ENCODE data around the gene RETREG1.
A peak's percentile ranks its signal among the peaks of the same experiment; 100 is the strongest.

Gene RETREG1

GRCh38 chr5:16528382-16529110 lies 88.3 kb downstream of the RETREG1 start:
- no peak for DNase-seq (ENCODE audit: low spot score)

- DNase-seq (ENCODE audit: low spot score) = no peak
These were observed 91.1 kb downstream of the RETREG1 start for GRCh38 chr5:16525651-16526050.

- no peak for DNase-seq (ENCODE audit: low spot score)
These were observed 92.5 kb downstream of the RETREG1 start for GRCh38 chr5:16524286-16524685.

GRCh38 chr5:16521521-16522483 lies 95.0 kb downstream of the RETREG1 start:
- DNase-seq (ENCODE audit: low spot score) = no peak

GRCh38 chr5:16520841-16521240 lies 96.0 kb downstream of the RETREG1 start:
- no peak for DNase-seq (ENCODE audit: low spot score)

- DNase-seq (ENCODE audit: low spot score) = no peak
These were observed 97.4 kb downstream of the RETREG1 start for GRCh38 chr5:16519435-16519834.

GRCh38 chr5:16518606-16519005 lies 98.2 kb downstream of the RETREG1 start:
- DNase-seq (ENCODE audit: low spot score) = no peak

GRCh38 chr5:16515532-16515931 lies 101.3 kb downstream of the RETREG1 start:
- no peak for DNase-seq (ENCODE audit: low spot score)

- no peak for DNase-seq (ENCODE audit: low spot score)
These were observed 106.7 kb downstream of the RETREG1 start for GRCh38 chr5:16510098-16510497.

- DNase-seq (ENCODE audit: low spot score) = no peak
These were observed 107.9 kb downstream of the RETREG1 start for GRCh38 chr5:16508730-16509531.

GRCh38 chr5:16507716-16508115 lies 109.1 kb downstream of the RETREG1 start:
- DNase-seq (ENCODE audit: low spot score) = peak; percentile 51

- DNase-seq (ENCODE audit: low spot score) = no peak
These were observed 110.9 kb downstream of the RETREG1 start for GRCh38 chr5:16505904-16506303.

GRCh38 chr5:16505140-16505891 lies 111.5 kb downstream of the RETREG1 start:
- DNase-seq (ENCODE audit: low spot score) = no peak

- no peak for DNase-seq (ENCODE audit: low spot score)
These were observed 112.2 kb downstream of the RETREG1 start for GRCh38 chr5:16504571-16504970.

GRCh38 chr5:16502866-16503265 lies 113.9 kb downstream of the RETREG1 start:
- DNase-seq (ENCODE audit: low spot score) = no peak

- no peak for DNase-seq (ENCODE audit: low spot score)
These were observed 116.8 kb downstream of the RETREG1 start for GRCh38 chr5:16500024-16500423.

GRCh38 chr5:16497546-16497945 lies 119.3 kb downstream of the RETREG1 start:
- no peak for DNase-seq (ENCODE audit: low spot score)

GRCh38 chr5:16493261-16493660 lies 123.5 kb downstream of the RETREG1 start:
- DNase-seq (ENCODE audit: low spot score) = no peak

GRCh38 chr5:16492398-16493140 lies 124.2 kb downstream of the RETREG1 start:
- DNase-seq (ENCODE audit: low spot score) = peak; percentile 58

- no peak for DNase-seq (ENCODE audit: low spot score)
These were observed 125.9 kb downstream of the RETREG1 start for GRCh38 chr5:16490911-16491310.

- DNase-seq (ENCODE audit: low spot score) = peak; percentile 77
These were observed 127.4 kb downstream of the RETREG1 start for GRCh38 chr5:16489322-16489791.

Measured in AG08395 (cell line).